H9 (cell line): Measurements from ENCODE around the gene AGR3. TPM values are rescaled to one million over a fixed set of nuclear protein-coding genes. Genes with fewer than 3 reads are reported as not detected.

Experiments used
- DNase-seq: peaks from one replicate; pipeline ENCODE4 v3.0.0-alpha.2; 2017
- H2AFZ ChIP-seq: one replicate; pipeline ENCODE4 v1.6.1; 2013; ENCODE audit warnings: mild to moderate bottlenecking, low read length, control low read depth, moderate library complexity
- H2AK5ac ChIP-seq: 2 replicates; pipeline ENCODE4 v1.6.1; 2013; ENCODE audit warnings: low read length, control low read depth, mixed read lengths; ENCODE audit not compliant: insufficient read length
- H2BK120ac ChIP-seq: one replicate; pipeline ENCODE4 v1.6.1; 2013; ENCODE audit warnings: low read depth, mild to moderate bottlenecking, low read length, control low read depth, inconsistent platforms; ENCODE audit not compliant: poor library complexity, severe bottlenecking
- H2BK12ac ChIP-seq: 2 replicates; pipeline ENCODE4 v1.6.1; 2013; ENCODE audit warnings: low read length, control low read depth, mixed read lengths, low read depth; ENCODE audit not compliant: insufficient read length
- H2BK15ac ChIP-seq: 2 replicates; pipeline ENCODE4 v1.6.1; 2013; ENCODE audit warnings: low read depth, low read length, control low read depth
- H2BK20ac ChIP-seq: one replicate; pipeline ENCODE4 v1.6.1; 2013; ENCODE audit warnings: low read depth, mild to moderate bottlenecking, low read length, control low read depth, inconsistent platforms; ENCODE audit not compliant: poor library complexity, severe bottlenecking
- H2BK5ac ChIP-seq: 2 replicates; pipeline ENCODE4 v1.6.1; 2013; ENCODE audit warnings: low read length, control low read depth, mixed read lengths; ENCODE audit not compliant: insufficient read length
- H3K14ac ChIP-seq: 2 replicates; pipeline ENCODE4 v1.6.1; 2013; ENCODE audit warnings: low read length, control low read depth; ENCODE audit not compliant: insufficient read depth
- H3K18ac ChIP-seq: 2 replicates; pipeline ENCODE4 v1.6.1; 2013; ENCODE audit warnings: low read depth, mild to moderate bottlenecking, mixed read lengths, low read length, control low read depth; ENCODE audit not compliant: insufficient read length
- H3K23ac ChIP-seq: 2 replicates; pipeline ENCODE4 v1.6.1; 2013; ENCODE audit warnings: low read length, control low read depth, mixed read lengths, low read depth; ENCODE audit not compliant: insufficient read length
- H3K23me2 ChIP-seq: 2 replicates; pipeline ENCODE4 v1.6.1; 2013; ENCODE audit warnings: low read depth, mild to moderate bottlenecking, mixed read lengths, low read length, control low read depth; ENCODE audit not compliant: insufficient read length, poor library complexity, severe bottlenecking
- H3K27ac ChIP-seq: 2 replicates; pipeline ENCODE4 v1.5.1; 2013; ENCODE audit warnings: low read length, control low read depth, mixed read lengths, low read depth; ENCODE audit not compliant: insufficient read length
- H3K27me3 ChIP-seq: 2 replicates; pipeline ENCODE4 v1.6.1; 2013; ENCODE audit warnings: low read length, control low read depth, inconsistent platforms; ENCODE audit not compliant: insufficient read depth
- H3K4ac ChIP-seq: 2 replicates; pipeline ENCODE4 v1.6.1; 2013; ENCODE audit warnings: low read depth, mild to moderate bottlenecking, control low read depth, inconsistent platforms, low read length, moderate library complexity
- H3K4me1 ChIP-seq: 2 replicates; pipeline ENCODE4 v1.6.1; 2013; ENCODE audit warnings: low read length, control low read depth, inconsistent platforms; ENCODE audit not compliant: insufficient read depth
- H3K4me2 ChIP-seq: 2 replicates; pipeline ENCODE4 v1.6.1; 2013; ENCODE audit warnings: low read length, control low read depth, mixed read lengths; ENCODE audit not compliant: insufficient read length, insufficient read depth
- H3K56ac ChIP-seq: 2 replicates; pipeline ENCODE4 v1.6.1; 2013; ENCODE audit warnings: low read depth, mild to moderate bottlenecking, mixed read lengths, low read length, control low read depth; ENCODE audit not compliant: insufficient read length
- H3K79me1 ChIP-seq: 2 replicates; pipeline ENCODE4 v1.6.1; 2013; ENCODE audit warnings: low read depth, mild to moderate bottlenecking, moderate library complexity, low read length, control low read depth, inconsistent platforms; ENCODE audit not compliant: insufficient read depth, poor library complexity, severe bottlenecking
- H3K79me2 ChIP-seq: 2 replicates; pipeline ENCODE4 v1.6.1; 2013; ENCODE audit warnings: low read length, control low read depth, inconsistent platforms; ENCODE audit not compliant: insufficient read depth
- H3K9ac ChIP-seq: 2 replicates; pipeline ENCODE4 v1.6.1; 2013; ENCODE audit warnings: low read length, control low read depth, mixed read lengths; ENCODE audit not compliant: insufficient read length; ENCODE audit errors: extremely low read depth
- H3K9me3 ChIP-seq: one replicate; pipeline ENCODE4 v1.6.1; 2013; ENCODE audit warnings: low read depth, low read length, inconsistent platforms; ENCODE audit not compliant: control insufficient read depth
- H3T11ph ChIP-seq: one replicate; pipeline ENCODE4 v1.6.1; 2013; ENCODE audit warnings: mild to moderate bottlenecking, low read length, control low read depth, inconsistent platforms
- H4K20me1 ChIP-seq: one replicate; pipeline ENCODE4 v1.6.1; 2013; ENCODE audit not compliant: control insufficient read depth, insufficient read length, insufficient read depth
- H4K5ac ChIP-seq: 2 replicates; pipeline ENCODE4 v1.6.1; 2013; ENCODE audit warnings: low read depth, mild to moderate bottlenecking, mixed read lengths, low read length, control low read depth; ENCODE audit not compliant: insufficient read length
- H4K8ac ChIP-seq: replicated peaks from 2 replicates; pipeline ENCODE4 v1.6.1; 2013; ENCODE audit warnings: low read length, control low read depth, mixed read lengths, low read depth; ENCODE audit not compliant: insufficient read length
- H4K91ac ChIP-seq: 2 replicates; pipeline ENCODE4 v1.6.1; 2013; ENCODE audit warnings: low read depth, mild to moderate bottlenecking, moderate library complexity, mixed read lengths, low read length, control low read depth; ENCODE audit not compliant: insufficient read length
- H3K27ac Mint-ChIP-seq, 3 experiments: 2 replicates in 2 of 3; 3 replicates in 1 of 3; pipeline ENCODE4 v1.8.0; 2020 to 2021; ENCODE audit warnings: mixed read lengths in 3 of 3, mild to moderate bottlenecking in 1 of 3, moderate library complexity in 1 of 3
- H3K27me3 Mint-ChIP-seq: 2 replicates; pipeline ENCODE4 v1.8.0; 2021; ENCODE audit warnings: low read depth, mild to moderate bottlenecking, moderate library complexity, mixed read lengths
- H3K36me3 Mint-ChIP-seq, 3 experiments: 2 replicates in 2 of 3; 3 replicates in 1 of 3; pipeline ENCODE4 v1.8.0; 2020 to 2021; ENCODE audit warnings: low read depth in 3 of 3, mixed read lengths in 3 of 3; ENCODE audit not compliant: insufficient read depth in 1 of 3
- H3K4me1 Mint-ChIP-seq, 2 experiments: 2 replicates each; pipeline ENCODE4 v1.8.0; 2020; ENCODE audit warnings: mixed read lengths in 2 of 2
- H3K4me3 Mint-ChIP-seq, 2 experiments: 2 replicates in 1 of 2; 3 replicates in 1 of 2; pipeline ENCODE4 v1.8.0; 2020 to 2021; ENCODE audit warnings: mild to moderate bottlenecking in 2 of 2, mixed read lengths in 2 of 2, moderate library complexity in 1 of 2
- H3K9me3 Mint-ChIP-seq, 2 experiments: 2 replicates in 1 of 2; 3 replicates in 1 of 2; pipeline ENCODE4 v1.8.0; 2020; ENCODE audit warnings: mild to moderate bottlenecking in 2 of 2, mixed read lengths in 2 of 2, moderate library complexity in 1 of 2
- total RNA-seq: library from RNA; stranded (reverse); gene quantifications from 2 replicates; pipeline ENCODE4 v1.2.1, GENCODE V29; 2021
- TF ChIP-seq, protein P1 (sequence below): fragments of 200-600 bp; sonication (generic); conservative IDR thresholded peaks from 3 replicates; pipeline ENCODE4 v1.8.0; 2021; ENCODE audit warnings: antibody characterized with exemption, mild to moderate bottlenecking

Gene AGR3
- total RNA-seq, 1 experiment from 2014 or later: not detected

DNA sequence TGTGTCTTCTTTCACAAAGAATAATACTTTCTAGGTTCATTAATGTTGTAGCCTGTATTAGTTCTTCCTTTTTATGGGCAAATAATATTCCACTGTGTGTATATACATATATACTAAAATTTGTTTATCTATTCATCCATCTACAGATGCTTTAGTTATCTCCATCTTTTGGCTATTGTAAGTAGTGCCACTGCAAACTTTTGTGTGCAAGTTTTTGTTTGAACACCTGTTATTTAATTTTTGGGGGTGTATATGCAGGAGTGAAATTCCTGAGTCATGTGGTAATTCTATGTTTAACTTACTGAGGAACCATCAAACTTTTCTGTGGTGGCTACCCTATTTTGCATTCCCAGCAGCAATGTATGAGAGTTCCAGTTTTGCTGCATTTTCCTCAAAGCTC, 37.7 kb upstream of the AGR3 start:
- Histone ChIP-seq H3K4me2 (no peak overlapping the region), H3K23me2 (no peaks in the 10 kb centered on the region), H3K23ac (no peak overlapping the region), H3K4me1 (peaks cover 10% of the 10 kb centered on the region; the same call in 1 of the 2 replicates), H3K27ac (no peak overlapping the region), H4K20me1 (no peaks in the 10 kb centered on the region), H3K27me3 (no peaks in the 10 kb centered on the region), H3K14ac (no peak overlapping the region), H3K79me1 (no peaks in the 10 kb centered on the region), H3K79me2 (no peaks in the 10 kb centered on the region), H3T11ph (no peak overlapping the region), H3K18ac (no peak overlapping the region), H3K4ac (no peak overlapping the region), H4K8ac (no peak overlapping the region), H3K9me3 (no peaks in the 10 kb centered on the region), H2BK15ac (no peak overlapping the region), H3K9ac (no peak overlapping the region), H2AK5ac (no peak overlapping the region), H2BK5ac (no peak overlapping the region), H3K56ac (no peak overlapping the region), H2AFZ (no peak overlapping the region), H2BK20ac (no peak overlapping the region), H2BK12ac (no peak overlapping the region), H4K91ac (no peak overlapping the region), H4K5ac (no peak overlapping the region), H2BK120ac (no peak overlapping the region)
- no peaks in the 10 kb centered on the region for H3K9me3 Mint-ChIP-seq
- H3K4me3 Mint-ChIP-seq: no peak overlapping the region
- no peak for DNase-seq
- no peak overlapping the region for H3K27ac Mint-ChIP-seq
- H3K27me3 Mint-ChIP-seq: no peaks in the 10 kb centered on the region
- TF ChIP-seq, protein P1, sequence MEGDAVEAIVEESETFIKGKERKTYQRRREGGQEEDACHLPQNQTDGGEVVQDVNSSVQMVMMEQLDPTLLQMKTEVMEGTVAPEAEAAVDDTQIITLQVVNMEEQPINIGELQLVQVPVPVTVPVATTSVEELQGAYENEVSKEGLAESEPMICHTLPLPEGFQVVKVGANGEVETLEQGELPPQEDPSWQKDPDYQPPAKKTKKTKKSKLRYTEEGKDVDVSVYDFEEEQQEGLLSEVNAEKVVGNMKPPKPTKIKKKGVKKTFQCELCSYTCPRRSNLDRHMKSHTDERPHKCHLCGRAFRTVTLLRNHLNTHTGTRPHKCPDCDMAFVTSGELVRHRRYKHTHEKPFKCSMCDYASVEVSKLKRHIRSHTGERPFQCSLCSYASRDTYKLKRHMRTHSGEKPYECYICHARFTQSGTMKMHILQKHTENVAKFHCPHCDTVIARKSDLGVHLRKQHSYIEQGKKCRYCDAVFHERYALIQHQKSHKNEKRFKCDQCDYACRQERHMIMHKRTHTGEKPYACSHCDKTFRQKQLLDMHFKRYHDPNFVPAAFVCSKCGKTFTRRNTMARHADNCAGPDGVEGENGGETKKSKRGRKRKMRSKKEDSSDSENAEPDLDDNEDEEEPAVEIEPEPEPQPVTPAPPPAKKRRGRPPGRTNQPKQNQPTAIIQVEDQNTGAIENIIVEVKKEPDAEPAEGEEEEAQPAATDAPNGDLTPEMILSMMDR: no peak
- peaks cover 20 to 30% of the 10 kb centered on the region in 2 experiments for H3K4me1 Mint-ChIP-seq
- H3K36me3 Mint-ChIP-seq: no peaks in the 10 kb centered on the region
